H1 (cell line): ENCODE data around the gene FAM162A.

Experiments
- ATF2 ChIP-seq: IDR thresholded peaks from 2 replicates; pipeline ENCODE4 v1.6.1; 2012; ENCODE audit warnings: low read length, inconsistent platforms
- CHD1 ChIP-seq: IDR thresholded peaks from 2 replicates; pipeline ENCODE4 v1.6.1; 2012; ENCODE audit warnings: low read depth, low read length, improper control_type of control experiment
- CTCF ChIP-seq, 3 experiments: IDR thresholded peaks; 1 replicate in 2 of 3; 2 replicates in 1 of 3; pipeline versions ENCODE4 v1.5.1 to v1.6.1; 2011; ENCODE audit warnings: low read length in 3 of 3, mild to moderate bottlenecking in 3 of 3, inconsistent platforms in 2 of 3, low read depth in 1 of 3, moderate library complexity in 1 of 3; ENCODE audit not compliant: insufficient read depth in 1 of 3; ENCODE audit errors: control extremely low read depth in 1 of 3
- EP300 ChIP-seq, 2 experiments: IDR thresholded peaks; 1 replicate in 1 of 2; 2 replicates in 1 of 2; pipeline ENCODE4 v1.6.1; 2011 to 2012; ENCODE audit warnings: low read depth in 2 of 2, low read length in 2 of 2, mild to moderate bottlenecking in 2 of 2, borderline replicate concordance in 1 of 2, inconsistent platforms in 1 of 2, moderate library complexity in 1 of 2
- EZH2 ChIP-seq: fragments of 200-600 bp; sonication (generic); IDR thresholded peaks from 2 replicates; pipeline ENCODE4 v1.7.1; 2012; ENCODE audit warnings: low read depth, mild to moderate bottlenecking, moderate library complexity, low read length, inconsistent platforms; ENCODE audit not compliant: severe bottlenecking
- GABPA ChIP-seq: IDR thresholded peaks from 2 replicates; pipeline ENCODE4 v1.6.1; 2011; ENCODE audit warnings: mild to moderate bottlenecking, low read length, moderate library complexity, borderline replicate concordance; ENCODE audit not compliant: insufficient read depth
- JUND ChIP-seq: IDR thresholded peaks from 2 replicates; pipeline ENCODE4 v1.6.1; 2011; ENCODE audit warnings: mild to moderate bottlenecking, improper control_type of control experiment, low read length
- POLR2A ChIP-seq, 2 experiments: IDR thresholded peaks; 1 replicate in 1 of 2; 2 replicates in 1 of 2; pipeline ENCODE4 v1.6.1; 2011; ENCODE audit warnings: low read depth in 2 of 2, low read length in 2 of 2, mild to moderate bottlenecking in 2 of 2; ENCODE audit errors: control extremely low read depth in 1 of 2
- POLR2AphosphoS5 ChIP-seq: IDR thresholded peaks from 2 replicates; pipeline ENCODE4 v1.6.1; 2011; ENCODE audit warnings: low read depth, low read length
- SP1 ChIP-seq: IDR thresholded peaks from 2 replicates; pipeline ENCODE4 v1.6.1; 2011; ENCODE audit warnings: low read depth, low read length
- TAF1 ChIP-seq: IDR thresholded peaks from 2 replicates; pipeline ENCODE4 v1.6.1; 2011; ENCODE audit warnings: mild to moderate bottlenecking, low read depth, low read length
- TBP ChIP-seq: IDR thresholded peaks from 2 replicates; pipeline ENCODE4 v1.6.1; 2011; ENCODE audit warnings: low read depth, low read length, improper control_type of control experiment

- TF ChIP-seq TBP (no peak), ATF2 (no peak), SP1 (no peak), CTCF (IDR thresholded peaks at IDR 0.05; ENCODE audit: control extremely low read depth in 1 of 3, insufficient read depth in 1 of 3, low read depth in 1 of 3, low read length in 3 of 3) (no peak), POLR2A (IDR thresholded peaks at IDR 0.05; ENCODE audit: control extremely low read depth in 1 of 2, low read depth in 2 of 2, low read length in 2 of 2) (no peak), EP300 (IDR thresholded peaks at IDR 0.05; ENCODE audit: borderline replicate concordance in 1 of 2, low read depth in 2 of 2, low read length in 2 of 2) (no peak), JUND (no peak), EZH2 (no peak), POLR2AphosphoS5 (no peak), GABPA (no peak), CHD1 (no peak), TAF1 (no peak)
Observed at GRCh38 chr3:122416966-122417365, 33.0 kb downstream of the FAM162A start.
